K562 (cell line): ENCODE results near the gene MPPED1. TPM values are rescaled to one million over a fixed set of nuclear protein-coding genes. Genes with fewer than 3 reads are reported as not detected.
A peak's percentile ranks its signal among the peaks of the same experiment; 100 is the strongest.

Experiments used
- ATAC-seq: fragments of 200-7000 bp; cut with Tn5 transposase; 3 replicates; pipeline ENCODE4 v1.9.1; 2020; ENCODE audit warnings: moderate library complexity
- BruUV-seq: library from RNA; stranded (reverse); fragments of 400-500 nt; replicated peaks from 2 replicates; lab custom pipeline; 2021; lab: Mats Ljungman, UMichigan
- CTCF ChIA-PET: fragments of 300-600 bp; formaldehyde crosslinking; extraction: SDS; loops from one replicate; lab custom pipeline; 2021; ENCODE audit warnings: low intra/inter-chr PET ratio; lab: Yijun Ruan, JAX
- POLR2A ChIA-PET: fragments of 300-600, 350-650 bp; sonication (Branson Sonifier 250); formaldehyde crosslinking; extraction: SDS; loops from one replicate; lab custom pipeline; 2021; ENCODE audit warnings: antibody characterized with exemption, inconsistent platforms; lab: Yijun Ruan, JAX
- DNase-seq, 4 experiments: peaks; one replicate each; pipeline versions ENCODE4 v3.0.0 to v3.0.0-alpha.2; 2011 to 2018; ENCODE audit warnings: low spot score in 3 of 4, mixed read lengths in 3 of 4; ENCODE audit errors: extremely low read depth in 1 of 4
- FAIRE-seq: peaks from 2 replicates; lab custom pipeline; 2011; peaks lifted over from hg19 to GRCh38; lab: Jason Lieb, UNC
- H2AFZ ChIP-seq: 2 replicates; pipeline ENCODE4 v1.6.0; 2011; ENCODE audit warnings: low read depth, low read length, control low read depth, inconsistent platforms
- H3K27ac ChIP-seq: fragments of 200-600 bp; 3 replicates; pipeline ENCODE4 v1.8.0; 2011; ENCODE audit warnings: low read depth, mild to moderate bottlenecking, control low read depth, inconsistent platforms, low read length, moderate library complexity, mixed read lengths; ENCODE audit errors: extremely low read depth
- H3K27me3 ChIP-seq, 2 experiments: fragments of 300-600 bp in 1 of 2; 2 replicates in 1 of 2; 3 replicates in 1 of 2; pipeline versions ENCODE4 v1.6.0 to v1.8.0; 2011; ENCODE audit warnings: inconsistent platforms in 2 of 2, low read length in 2 of 2, mild to moderate bottlenecking in 1 of 2, mixed read lengths in 1 of 2, moderate library complexity in 1 of 2; ENCODE audit not compliant: control insufficient read depth in 2 of 2, insufficient read depth in 2 of 2
- H3K36me3 ChIP-seq: fragments of 300-600 bp; 3 replicates; pipeline ENCODE4 v1.8.0; 2011; ENCODE audit warnings: mild to moderate bottlenecking, low read length, inconsistent platforms; ENCODE audit not compliant: control insufficient read depth, insufficient read depth
- H3K4me1 ChIP-seq, 2 experiments: fragments of 200-600 bp in 1 of 2; replicated peaks in 1 of 2; 2 replicates in 1 of 2; 3 replicates in 1 of 2; pipeline versions ENCODE4 v1.5.1 to v1.8.0; 2011; ENCODE audit warnings: inconsistent platforms in 2 of 2, low read length in 2 of 2, mild to moderate bottlenecking in 1 of 2, mixed read lengths in 1 of 2, moderate library complexity in 1 of 2; ENCODE audit not compliant: control insufficient read depth in 2 of 2, insufficient read depth in 2 of 2
- H3K4me2 ChIP-seq: 2 replicates; pipeline ENCODE4 v1.6.1; 2011; ENCODE audit warnings: low read length, control low read depth, inconsistent platforms, mixed read lengths; ENCODE audit not compliant: insufficient read depth
- H3K4me3 ChIP-seq: fragments of 200-600 bp; sonication (generic), shearing (Covaris generic); 2 replicates; pipeline ENCODE4 v1.5.1; 2016; ENCODE audit warnings: control low read depth, inconsistent platforms
- H3K79me2 ChIP-seq: fragments of 200-600 bp; 3 replicates; pipeline ENCODE4 v1.8.0; 2011; ENCODE audit warnings: low read length, inconsistent platforms; ENCODE audit not compliant: control insufficient read depth, insufficient read depth
- H3K9ac ChIP-seq, 2 experiments: 2 replicates each; pipeline versions ENCODE4 v1.6.0 to v1.6.1; 2011; ENCODE audit warnings: low read depth in 2 of 2, low read length in 2 of 2, control low read depth in 1 of 2, inconsistent platforms in 1 of 2, mild to moderate bottlenecking in 1 of 2, mixed read lengths in 1 of 2; ENCODE audit not compliant: insufficient read depth in 1 of 2
- H3K9me1 ChIP-seq: one replicate; pipeline ENCODE4 v1.6.0; 2011; ENCODE audit warnings: inconsistent platforms, mild to moderate bottlenecking, low read length, moderate library complexity; ENCODE audit not compliant: control insufficient read depth, insufficient read depth
- H3K9me3 ChIP-seq: replicated peaks from 2 replicates; pipeline ENCODE4 v1.5.1; 2011; ENCODE audit warnings: low read depth, low read length, inconsistent platforms; ENCODE audit not compliant: control insufficient read depth, insufficient read depth
- H4K20me1 ChIP-seq: replicated peaks from 2 replicates; pipeline ENCODE4 v1.6.1; 2011; ENCODE audit warnings: low read length, inconsistent platforms, mixed read lengths; ENCODE audit not compliant: control insufficient read depth, insufficient read depth
- CLOCK ChIP-seq: fragments of 250-450 bp; sonication (Bioruptor Pico); IDR thresholded peaks from 2 replicates; pipeline ENCODE4 v1.4.0; 2020; ENCODE audit warnings: mild to moderate bottlenecking, moderate library complexity, borderline replicate concordance
- GABPB2 ChIP-seq: fragments of 250-450 bp; sonication (Bioruptor Pico); conservative IDR thresholded peaks from 2 replicates; pipeline ENCODE4 v1.5.1; 2021; ENCODE audit warnings: mild to moderate bottlenecking
- GTF2F1 ChIP-seq: IDR thresholded peaks from 2 replicates; pipeline ENCODE4 v1.6.1; 2011; ENCODE audit warnings: low read depth, low read length, improper control_type of control experiment
- HNRNPH1 ChIP-seq: fragments of 200-400 bp; formaldehyde crosslinking; optimal IDR thresholded peaks from 2 replicates; pipeline ENCODE3; 2017; ENCODE audit warnings: low read depth, mild to moderate bottlenecking, low read length, moderate library complexity
- HNRNPK ChIP-seq: fragments of 200-400 bp; formaldehyde crosslinking; IDR thresholded peaks from one replicate; pipeline ENCODE4 v1.6.1; 2018; ENCODE audit warnings: mild to moderate bottlenecking, low read depth, low read length; ENCODE audit not compliant: poor library complexity, severe bottlenecking
- PKNOX1 ChIP-seq: fragments of 450-650 bp; IDR thresholded peaks from 2 replicates; pipeline ENCODE4 v1.6.1; 2016
- RAD21 ChIP-seq, 2 experiments: fragments of 250-450 bp in 1 of 2; fragments of 450-650 bp in 1 of 2; sonication (Bioruptor Pico) in 1 of 2; formaldehyde crosslinking in 1 of 2; IDR thresholded peaks in 1 of 2; conservative IDR thresholded peaks in 1 of 2; 2 replicates each; pipeline versions ENCODE4 v1.4.0 to v1.8.0; 2020 to 2022; ENCODE audit warnings: mild to moderate bottlenecking in 2 of 2, moderate library complexity in 1 of 2
- RCOR1 ChIP-seq, 2 experiments: IDR thresholded peaks; 2 replicates each; pipeline ENCODE4 v1.6.1; 2012; ENCODE audit warnings: low read depth in 2 of 2, low read length in 2 of 2, borderline replicate concordance in 1 of 2, improper control_type of control experiment in 1 of 2
- SAP30 ChIP-seq: fragments of 200-600 bp; sonication (generic); IDR thresholded peaks from 2 replicates; pipeline ENCODE4 v1.6.1; 2012; ENCODE audit warnings: borderline replicate concordance, low read depth, mild to moderate bottlenecking, moderate library complexity, low read length, control low read depth, inconsistent platforms; ENCODE audit not compliant: insufficient read depth, poor library complexity, severe bottlenecking
- SMAD2 ChIP-seq: fragments of 150-350 bp; IDR thresholded peaks from 2 replicates; pipeline ENCODE4 v1.6.1; 2014; ENCODE audit warnings: low read depth, mild to moderate bottlenecking, low read length
- TEAD4 ChIP-seq, 2 experiments: sonication (generic) in 1 of 2; formaldehyde crosslinking in 1 of 2; IDR thresholded peaks; 2 replicates each; pipeline versions ENCODE4 v1.6.1 to v1.8.0; 2012 to 2022; ENCODE audit warnings: borderline replicate concordance in 1 of 2, inconsistent platforms in 1 of 2, low read length in 1 of 2, mild to moderate bottlenecking in 1 of 2, missing genetic modification reagents in 1 of 2
- TFAM ChIP-seq: fragments of 250-450 bp; sonication (Bioruptor Pico); conservative IDR thresholded peaks from 2 replicates; pipeline ENCODE4 v1.5.0; 2021; ENCODE audit warnings: mild to moderate bottlenecking, moderate library complexity
- ZNF316 ChIP-seq: fragments of 450-650 bp; IDR thresholded peaks from 2 replicates; pipeline ENCODE4 v1.6.1; 2016
- WGBS: fragments of 100-300 bp; shearing (Covaris generic); methylation state at CpG from one replicate; pipeline ENCODE4 v1.1.6; 2016; ENCODE audit warnings: low coverage, mixed read lengths; ENCODE audit not compliant: insufficient coverage; ENCODE audit errors: missing lambda C conversion rate; 5-methylcytosine and 5-hydroxymethylcytosine counted together
- in situ Hi-C: fragments of 300-500 bp; cut with MboI; formaldehyde crosslinking; loops from 4 replicates; pipeline ENCODE4 v1.15.0; 2018; ENCODE audit warnings: inconsistent platforms, mixed read lengths
- intact Hi-C: fragments of 100-400 bp; cut with micrococcal nuclease; formaldehyde crosslinking; loops from 2 replicates; pipeline ENCODE4 v1.14.2; 2022
- polyA plus RNA-seq, 8 experiments: library from polyadenylated mRNA; depleted of rRNA in 4 of 8; stranded (reverse) in 5 of 8; unstranded in 3 of 8; fragments of >200 nt; fragmentation: Nextera tagmentation in 2 of 8; fragmentation: Illumina TruSeq in 1 of 8; extraction: Ambion mirVana in 2 of 8; extraction: Trizol in 1 of 8; gene quantifications; 2 replicates each; pipeline versions ENCODE4 v1.2.1 to v1.2.3, GENCODE V29; 2011 to 2014; ENCODE audit warnings: inconsistent platforms in 1 of 8, missing spikeins in 1 of 8
- total RNA-seq, 7 experiments: library from RNA; depleted of rRNA in 6 of 7; stranded (reverse); fragments of >200 nt in 6 of 7; fragmentation: Illumina TruSeq in 2 of 7; extraction: Trizol in 2 of 7; gene quantifications; 2 replicates each; pipeline versions ENCODE4 v1.2.1 to v1.2.3, GENCODE V29; 2011 to 2021; ENCODE audit warnings: low replicate concordance in 1 of 7
- TF ChIP-seq, protein P1 (sequence below), 3 experiments: IDR thresholded peaks in 2 of 3; conservative IDR thresholded peaks in 1 of 3; 2 replicates each; pipeline ENCODE4 v1.5.1; 2011 to 2012; ENCODE audit warnings: low read length in 3 of 3, mild to moderate bottlenecking in 3 of 3, control low read depth in 2 of 3, improper control_type of control experiment in 1 of 3, inconsistent platforms in 1 of 3, low read depth in 1 of 3, mixed read lengths in 1 of 3, moderate library complexity in 1 of 3; ENCODE audit not compliant: insufficient read depth in 2 of 3

The MPPED1 gene
- total and polyA plus RNA-seq, 9 of the 15 experiments (the other 6 are each of a cell fraction or from before 2014, with no cell fraction given), result not detected

DNA sequence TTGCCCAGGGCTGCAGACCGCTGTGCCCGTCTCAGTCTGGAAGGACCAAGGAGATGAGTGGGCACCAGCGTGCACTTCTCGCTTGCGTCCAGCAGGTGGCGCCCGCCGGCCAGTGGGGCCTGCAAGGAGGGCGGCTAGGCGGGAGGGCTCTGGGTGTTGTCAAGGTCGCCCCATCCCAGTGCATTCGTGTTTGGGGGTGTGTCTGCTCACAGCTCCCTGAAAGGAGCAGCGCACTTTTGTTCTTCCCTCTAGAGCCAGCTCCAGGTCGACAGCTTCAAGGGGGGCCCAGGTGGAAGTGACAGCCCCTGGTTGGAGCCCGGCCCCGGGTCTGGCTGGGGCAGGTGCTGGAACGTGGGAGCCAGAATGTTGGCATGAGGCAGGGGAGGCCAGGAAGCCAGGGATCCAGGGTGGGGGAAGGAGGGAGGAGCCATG, 23.4 kb upstream of the MPPED1 start:
- H3K9me1 ChIP-seq, result no peaks in the 10 kb centered on the region
- no peaks in the 10 kb centered on the region for H4K20me1 ChIP-seq
- H3K27me3 ChIP-seq, result no peaks in the 10 kb centered on the region; a peak in 1 of 5 replicates
- H3K4me3 ChIP-seq, result no peak overlapping the region
- no peaks in the 10 kb centered on the region for H3K36me3 ChIP-seq
- 10% methylated on average over 2 of the region's 17 CpGs for WGBS
- peak; percentile 86 for ATAC-seq
- no peak overlapping the region for H3K27ac ChIP-seq
- CTCF ChIA-PET, result interaction anchor here (1.1 to 1.3 kb wide), 2 partner anchors 156 to 355 kb away, joined by 3 to 4 read pairs; no protein-coding TSS in a partner anchor
- no peak overlapping the region for H3K4me2 ChIP-seq
- no peak overlapping the region for H2AFZ ChIP-seq
- no peaks in the 10 kb centered on the region for H3K79me2 ChIP-seq
- intact Hi-C loops (loop anchor here (5.0 kb wide), 1 partner anchor 1239 kb away; no protein-coding TSS in a partner anchor), in situ Hi-C loops (no loop called here)
- peaks cover 0 to 8% of the 10 kb centered on the region in 2 experiments; a peak in 2 of 5 replicates for H3K4me1 ChIP-seq
- BruUV-seq, result no TSS peak
- POLR2A ChIA-PET, result no interaction called here
- DNase-seq, result peak; percentile 62 to 80 (median 75)
- no peaks in the 10 kb centered on the region for H3K9me3 ChIP-seq
- no peak overlapping the region for H3K9ac ChIP-seq
- FAIRE-seq, result no peak
- TF ChIP-seq RAD21 (CRISPR knock-in tag; conservative IDR thresholded peaks at IDR 0.05 in 1 of 2, IDR thresholded peaks at IDR 0.05 in 1 of 2) (peak; percentile 36 to 78), PKNOX1 (no peak), GABPB2 (no peak), SAP30 (no peak), HNRNPK (no peak), HNRNPH1 (no peak), ZNF316 (no peak), RCOR1 (IDR thresholded peaks at IDR 0.05; ENCODE audit: borderline replicate concordance in 1 of 2, low read depth in 2 of 2, low read length in 2 of 2) (no peak), CLOCK (no peak), TFAM (CRISPR knock-in tag) (no peak), GTF2F1 (no peak), TEAD4 (IDR thresholded peaks at IDR 0.05; ENCODE audit: low read length) (no peak), TEAD4 (CRISPR knock-in tag; IDR thresholded peaks at IDR 0.05; ENCODE audit: borderline replicate concordance) (no peak), SMAD2 (no peak)
- TF ChIP-seq, protein P1, sequence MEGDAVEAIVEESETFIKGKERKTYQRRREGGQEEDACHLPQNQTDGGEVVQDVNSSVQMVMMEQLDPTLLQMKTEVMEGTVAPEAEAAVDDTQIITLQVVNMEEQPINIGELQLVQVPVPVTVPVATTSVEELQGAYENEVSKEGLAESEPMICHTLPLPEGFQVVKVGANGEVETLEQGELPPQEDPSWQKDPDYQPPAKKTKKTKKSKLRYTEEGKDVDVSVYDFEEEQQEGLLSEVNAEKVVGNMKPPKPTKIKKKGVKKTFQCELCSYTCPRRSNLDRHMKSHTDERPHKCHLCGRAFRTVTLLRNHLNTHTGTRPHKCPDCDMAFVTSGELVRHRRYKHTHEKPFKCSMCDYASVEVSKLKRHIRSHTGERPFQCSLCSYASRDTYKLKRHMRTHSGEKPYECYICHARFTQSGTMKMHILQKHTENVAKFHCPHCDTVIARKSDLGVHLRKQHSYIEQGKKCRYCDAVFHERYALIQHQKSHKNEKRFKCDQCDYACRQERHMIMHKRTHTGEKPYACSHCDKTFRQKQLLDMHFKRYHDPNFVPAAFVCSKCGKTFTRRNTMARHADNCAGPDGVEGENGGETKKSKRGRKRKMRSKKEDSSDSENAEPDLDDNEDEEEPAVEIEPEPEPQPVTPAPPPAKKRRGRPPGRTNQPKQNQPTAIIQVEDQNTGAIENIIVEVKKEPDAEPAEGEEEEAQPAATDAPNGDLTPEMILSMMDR (IDR thresholded peaks at IDR 0.05 in 2 of 3, conservative IDR thresholded peaks at IDR 0.05 in 1 of 3; ENCODE audit: insufficient read depth in 2 of 3, low read depth in 1 of 3, low read length in 3 of 3), result peak; percentile 78 to 84 (median 80)
